Activated CD8-positive, alpha-beta memory T cell treated with anti-CD3 and anti-CD28 coated beads for 4 hours (primary cell): ENCODE measurements around the gene PCNX2.

Source experiments
- DNase-seq, 2 donors: peaks; one replicate each; pipeline ENCODE4 v3.0.0-alpha.2; 2020; ENCODE audit warnings: low read depth in 2 of 2

Gene PCNX2

GRCh38 chr1:233257786-233258185 lies 37.7 kb downstream of the PCNX2 start:
- no peak for DNase-seq

- DNase-seq: no peak
These were observed 38.7 kb downstream of the PCNX2 start for GRCh38 chr1:233256789-233257188.

- DNase-seq: no peak
These were observed 39.3 kb downstream of the PCNX2 start for GRCh38 chr1:233256191-233256590.

- DNase-seq: no peak
These were observed 40.4 kb downstream of the PCNX2 start for GRCh38 chr1:233255145-233255544.

- no peak for DNase-seq
These were observed 41.6 kb downstream of the PCNX2 start for GRCh38 chr1:233253832-233254331.

GRCh38 chr1:233253231-233253831 lies 42.2 kb downstream of the PCNX2 start:
- DNase-seq: no peak

GRCh38 chr1:233252441-233252840 lies 43.1 kb downstream of the PCNX2 start:
- no peak for DNase-seq

GRCh38 chr1:233251201-233251720 lies 44.3 kb downstream of the PCNX2 start:
- no peak for DNase-seq

GRCh38 chr1:233248014-233248413 lies 47.5 kb downstream of the PCNX2 start:
- no peak for DNase-seq

- DNase-seq: no peak
These were observed 48.6 kb downstream of the PCNX2 start for GRCh38 chr1:233246965-233247364.

GRCh38 chr1:233245191-233245765 lies 50.2 kb downstream of the PCNX2 start:
- no peak for DNase-seq

GRCh38 chr1:233244183-233244582 lies 51.3 kb downstream of the PCNX2 start:
- no peak for DNase-seq

GRCh38 chr1:233242827-233243483 lies 52.6 kb downstream of the PCNX2 start:
- no peak for DNase-seq

GRCh38 chr1:233241759-233242158 lies 53.8 kb downstream of the PCNX2 start:
- DNase-seq: no peak

- DNase-seq: no peak
These were observed 54.5 kb downstream of the PCNX2 start for GRCh38 chr1:233240829-233241682.

- no peak for DNase-seq
These were observed 55.2 kb downstream of the PCNX2 start for GRCh38 chr1:233240371-233240770.

- no peak for DNase-seq
These were observed 56.6 kb downstream of the PCNX2 start for GRCh38 chr1:233238884-233239431.

GRCh38 chr1:233237647-233238046 lies 57.9 kb downstream of the PCNX2 start:
- DNase-seq: no peak

GRCh38 chr1:233233508-233234040 lies 62.0 kb downstream of the PCNX2 start:
- DNase-seq: no peak

GRCh38 chr1:233230011-233230410 lies 65.5 kb downstream of the PCNX2 start:
- no peak for DNase-seq

GRCh38 chr1:233229288-233229687 lies 66.2 kb downstream of the PCNX2 start:
- no peak for DNase-seq
